K562 (cell line): Measurements from ENCODE around the gene TMEM126B. TPM values are rescaled to one million over a fixed set of nuclear protein-coding genes. Genes with fewer than 3 reads are reported as not detected.

ENCODE experiments used
- AFF1 ChIP-seq, 2 experiments: fragments of 450-650 bp; IDR thresholded peaks; 2 replicates each; pipeline ENCODE4 v1.6.1; 2018; ENCODE audit warnings: mild to moderate bottlenecking in 2 of 2, low read depth in 1 of 2; ENCODE audit not compliant: partially characterized antibody in 2 of 2
- ARHGAP35 ChIP-seq: fragments of 450-650 bp; IDR thresholded peaks from 2 replicates; pipeline ENCODE4 v1.6.1; 2018; ENCODE audit not compliant: partially characterized antibody
- HBP1 ChIP-seq: fragments of 450-650 bp; formaldehyde crosslinking; IDR thresholded peaks from 2 replicates; pipeline ENCODE4 v1.4.0; 2022; ENCODE audit warnings: missing genetic modification characterization
- IRF2 ChIP-seq: sonication (generic); formaldehyde crosslinking; IDR thresholded peaks from 2 replicates; pipeline ENCODE4 v1.8.1; 2022; ENCODE audit warnings: mild to moderate bottlenecking, missing genetic modification reagents
- NKRF ChIP-seq: fragments of 450-650 bp; IDR thresholded peaks from 2 replicates; pipeline ENCODE4 v1.6.1; 2016; ENCODE audit warnings: borderline replicate concordance
- SMAD2 ChIP-seq: fragments of 150-350 bp; IDR thresholded peaks from 2 replicates; pipeline ENCODE4 v1.6.1; 2014; ENCODE audit warnings: low read depth, mild to moderate bottlenecking, low read length
- ZNF318 ChIP-seq, 2 experiments: fragments of 450-650 bp; IDR thresholded peaks; 2 replicates each; pipeline ENCODE4 v1.6.1; 2016; ENCODE audit warnings: mild to moderate bottlenecking in 2 of 2, borderline replicate concordance in 1 of 2, low read depth in 1 of 2, moderate library complexity in 1 of 2
- polyA plus RNA-seq, 8 experiments: library from polyadenylated mRNA; depleted of rRNA in 4 of 8; stranded (reverse) in 5 of 8; unstranded in 3 of 8; fragments of >200 nt; fragmentation: Nextera tagmentation in 2 of 8; fragmentation: Illumina TruSeq in 1 of 8; extraction: Ambion mirVana in 2 of 8; extraction: Trizol in 1 of 8; gene quantifications; 2 replicates each; pipeline versions ENCODE4 v1.2.1 to v1.2.3, GENCODE V29; 2011 to 2014; ENCODE audit warnings: inconsistent platforms in 1 of 8, missing spikeins in 1 of 8
- total RNA-seq, 7 experiments: library from RNA; depleted of rRNA in 6 of 7; stranded (reverse); fragments of >200 nt in 6 of 7; fragmentation: Illumina TruSeq in 2 of 7; extraction: Trizol in 2 of 7; gene quantifications; 2 replicates each; pipeline versions ENCODE4 v1.2.1 to v1.2.3, GENCODE V29; 2011 to 2021; ENCODE audit warnings: low replicate concordance in 1 of 7

The TMEM126B gene
- total and polyA plus RNA-seq, 9 of the 15 experiments (the other 6 are each of a cell fraction or from before 2014, with no cell fraction given), result 85.5 to 226 (median 164) TPM

GRCh38 chr11:85664615-85665481, 36.5 kb downstream of the TMEM126B start, which contains the start of gene CREBZF (continued):
- no peak for TF ChIP-seq AFF1 (IDR thresholded peaks at IDR 0.05; ENCODE audit: low read depth in 1 of 2, partially characterized antibody in 2 of 2)
- TF ChIP-seq ZNF318 (IDR thresholded peaks at IDR 0.05; ENCODE audit: borderline replicate concordance in 1 of 2, low read depth in 1 of 2), result 0 out of 4 replicates have a peak, but pooled peaks of 1 of the 2 experiments have one; percentile 9
- peak; percentile 82 for TF ChIP-seq ARHGAP35
- TF ChIP-seq IRF2, result no peak
- no peak; the same call in 1 of the 2 replicates for TF ChIP-seq NKRF
- TF ChIP-seq SMAD2, result no peak
- no peak for TF ChIP-seq HBP1
